GM19468 (cell line): ENCODE data around the gene PTPRD.

Experiments
- ATAC-seq: cut with Tn5 transposase; IDR thresholded peaks from one replicate; pipeline ENCODE4 v1.9.1; 2021; ENCODE audit warnings: mild to moderate bottlenecking, moderate library complexity, moderate number of reproducible peaks; ENCODE audit not compliant: unreplicated experiment; ENCODE audit errors: extremely low read depth

PTPRD gene

DNA sequence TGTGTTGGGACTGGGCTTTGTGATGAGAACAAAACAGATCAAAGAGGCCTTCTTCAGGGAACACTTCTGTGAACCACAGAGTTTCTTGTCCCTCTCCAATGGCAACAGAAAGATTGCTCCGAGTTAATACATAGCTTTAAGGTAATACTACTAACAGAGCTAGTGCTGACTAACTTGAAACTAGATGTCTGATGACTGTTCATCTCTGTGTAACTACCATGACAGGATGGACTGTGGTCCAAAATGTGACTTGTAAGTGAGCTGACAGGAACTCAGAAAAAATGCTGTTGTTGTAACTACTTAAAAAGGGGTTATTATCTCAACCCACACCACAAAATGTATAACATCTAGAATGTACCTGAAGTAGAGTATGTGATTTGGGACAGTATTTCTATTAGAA lies 2183.0 kb downstream of the PTPRD start:
- ATAC-seq = no peak

DNA sequence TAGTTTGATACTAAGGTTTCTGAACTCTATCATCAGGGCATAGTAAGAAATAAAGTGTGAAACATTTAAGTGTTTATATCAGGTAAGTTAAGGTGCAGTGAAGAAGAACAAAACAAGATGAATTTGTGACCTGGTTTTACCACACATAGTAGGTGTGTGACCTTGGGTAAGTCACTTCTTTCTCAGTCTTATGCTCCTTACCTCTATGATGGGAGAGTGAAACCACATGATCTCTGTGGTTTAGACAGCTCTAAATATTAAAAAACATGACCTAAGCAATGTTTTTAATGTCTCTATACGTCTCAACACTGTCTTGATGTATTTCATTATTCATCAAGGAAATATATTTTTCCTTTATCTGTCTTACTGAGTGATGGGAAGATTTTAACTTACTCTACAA lies 2183.6 kb downstream of the PTPRD start:
- no peak for ATAC-seq

- no peak for ATAC-seq
These were observed 2184.4 kb downstream of the PTPRD start for GRCh38 chr9:8428389-8428788.

- no peak for ATAC-seq
These were observed 2187.9 kb downstream of the PTPRD start for GRCh38 chr9:8424786-8425410.

DNA sequence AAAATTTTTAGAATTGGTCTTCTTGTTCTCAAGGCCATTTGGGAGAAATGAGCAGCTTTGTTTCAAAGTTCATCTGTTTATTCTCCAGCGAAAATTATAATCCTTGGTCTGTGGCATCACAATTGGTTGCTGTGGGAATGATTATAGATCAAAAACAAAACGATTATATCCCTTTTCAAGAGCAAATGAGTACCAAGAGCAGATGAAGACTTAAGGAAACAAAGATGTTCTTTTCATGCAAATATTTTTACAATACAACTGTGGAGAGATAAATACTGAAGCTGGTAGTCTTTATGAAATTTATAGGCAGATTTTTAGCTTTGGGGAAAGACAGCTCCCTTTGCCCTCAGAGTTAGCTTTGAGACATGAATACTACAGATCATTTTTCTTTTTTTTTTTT lies 2192.4 kb downstream of the PTPRD start:
- no peak for ATAC-seq

GRCh38 chr9:8419596-8420275 lies 2193.1 kb downstream of the PTPRD start:
- ATAC-seq = no peak

- ATAC-seq = no peak
These were observed 2195.5 kb downstream of the PTPRD start for GRCh38 chr9:8417341-8417740.

- ATAC-seq = no peak
These were observed 2200.5 kb downstream of the PTPRD start for GRCh38 chr9:8412327-8412726.

DNA sequence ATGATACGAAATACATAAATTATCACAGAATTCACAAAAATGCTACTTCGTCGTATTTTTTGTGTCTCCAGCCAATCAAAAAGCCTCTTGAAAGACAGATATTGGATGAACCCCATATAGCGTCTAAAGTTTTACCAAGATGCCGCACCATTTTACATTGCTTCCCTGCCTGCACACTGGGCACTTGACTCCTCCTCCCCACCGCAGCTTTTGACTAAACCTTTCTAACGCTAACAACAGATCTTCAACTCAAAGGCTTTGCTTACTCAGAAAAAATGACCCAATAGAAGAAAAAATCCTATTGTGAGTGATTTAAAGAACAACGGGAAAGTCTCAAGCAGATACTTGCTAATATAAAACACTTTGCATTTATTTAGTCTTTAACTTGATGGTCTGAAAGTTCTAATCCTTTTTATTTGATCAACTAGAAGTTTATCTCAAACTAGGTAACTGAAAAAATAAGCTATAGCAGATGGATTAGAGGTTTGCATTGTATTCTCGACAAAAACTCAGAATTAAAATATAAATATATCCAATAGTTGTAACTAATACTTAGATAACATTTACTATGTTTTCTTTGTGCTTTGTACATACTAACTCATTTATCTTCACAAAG lies 2204.1 kb downstream of the PTPRD start:
- no peak for ATAC-seq

DNA sequence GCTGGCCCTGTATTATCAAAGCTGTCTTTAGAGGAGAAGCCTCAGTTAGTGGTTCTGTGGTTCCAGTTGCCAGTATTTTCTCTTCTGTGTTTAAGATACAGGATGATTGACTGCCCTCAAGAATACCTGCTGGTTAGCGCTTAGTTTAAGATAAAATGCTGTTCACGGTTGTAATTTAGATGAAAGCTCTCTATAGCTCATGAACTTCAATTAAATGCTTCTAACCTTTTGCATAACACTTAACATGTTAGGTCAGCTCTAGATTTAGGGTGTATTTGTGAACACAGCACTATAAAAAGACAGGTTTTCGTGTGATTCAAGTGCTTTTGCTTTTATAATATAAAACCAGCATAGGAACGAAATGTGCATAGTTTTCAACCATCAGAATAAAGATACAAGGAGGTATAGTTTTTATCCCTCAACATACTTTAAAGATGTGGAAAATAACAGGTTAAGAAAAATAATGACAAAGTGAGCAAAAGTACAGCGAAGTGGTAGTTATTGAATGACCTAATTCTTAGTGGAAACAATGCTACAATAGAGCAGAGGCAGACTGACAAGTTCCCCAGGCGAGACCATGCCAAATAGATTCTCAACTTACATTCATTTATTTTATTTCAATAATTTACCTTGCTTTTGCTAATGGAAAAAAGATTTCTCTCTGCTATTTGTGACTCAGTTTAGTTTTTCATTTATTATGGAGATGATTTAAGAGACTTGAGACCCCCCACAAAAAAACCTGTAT lies 2210.7 kb downstream of the PTPRD start:
- ATAC-seq = no peak

- ATAC-seq = no peak
These were observed 2212.4 kb downstream of the PTPRD start for GRCh38 chr9:8400378-8400777.

DNA sequence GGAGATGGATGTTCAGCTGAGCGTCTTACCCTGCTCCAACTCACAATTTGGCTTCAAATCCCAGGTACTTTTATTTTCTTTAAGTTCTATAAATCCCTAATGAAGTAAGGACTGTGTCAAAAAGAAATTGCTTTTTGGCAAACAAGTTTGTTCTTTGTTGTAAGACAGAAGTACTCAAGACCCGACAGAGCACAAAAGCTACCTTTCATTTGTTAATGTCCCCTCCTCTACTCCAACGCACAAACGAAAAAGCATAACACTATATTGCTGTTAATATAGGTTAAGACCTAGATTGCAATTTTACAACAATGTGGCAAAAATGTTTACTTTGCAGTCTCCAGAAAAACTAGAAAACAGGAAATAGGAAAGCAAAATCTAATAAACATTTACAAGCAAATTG lies 2217.8 kb downstream of the PTPRD start:
- ATAC-seq = no peak

DNA sequence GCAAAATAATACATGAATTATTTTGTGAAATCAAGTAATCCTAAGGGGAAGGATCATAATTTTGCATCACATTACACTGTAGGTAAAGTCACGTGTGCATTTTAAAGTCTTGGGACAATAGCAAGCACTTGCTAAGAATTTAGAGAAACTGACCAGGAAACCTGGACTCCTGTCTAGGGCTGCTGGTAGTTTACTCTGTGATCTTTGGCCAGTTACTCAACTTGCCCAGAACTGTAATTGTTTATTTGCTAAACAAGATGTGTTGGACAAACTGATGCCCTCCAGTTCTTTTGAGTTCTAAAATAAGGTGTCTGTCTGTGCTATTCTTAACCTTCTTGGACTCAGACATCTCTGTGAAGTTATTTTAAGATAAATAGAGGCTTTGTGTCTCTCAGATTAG lies 2218.5 kb downstream of the PTPRD start:
- ATAC-seq = no peak

- ATAC-seq = no peak
These were observed 2219.9 kb downstream of the PTPRD start for GRCh38 chr9:8392866-8393265.

DNA sequence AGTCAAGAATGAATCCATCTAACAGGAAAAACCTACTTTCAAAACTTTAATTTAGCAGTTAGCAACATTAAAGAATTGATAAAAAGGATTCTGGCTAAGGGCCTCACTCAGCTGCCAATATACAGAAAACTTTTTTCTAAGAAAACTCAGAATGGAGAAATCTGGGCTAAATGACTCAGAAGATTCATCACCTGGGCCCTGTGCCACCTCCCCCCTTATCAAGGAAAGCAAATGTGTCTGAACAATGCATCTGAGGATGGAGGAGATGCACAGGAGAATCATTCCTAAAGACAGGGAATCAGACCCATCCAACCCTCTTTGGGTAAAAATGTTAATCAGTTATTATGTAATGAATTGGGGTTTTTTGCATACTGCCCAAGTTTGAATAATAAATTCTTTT lies 2221.2 kb downstream of the PTPRD start:
- ATAC-seq = no peak

- no peak for ATAC-seq
These were observed 2221.7 kb downstream of the PTPRD start for GRCh38 chr9:8391132-8391531.

GRCh38 chr9:8390571-8390970 lies 2222.2 kb downstream of the PTPRD start:
- no peak for ATAC-seq

DNA sequence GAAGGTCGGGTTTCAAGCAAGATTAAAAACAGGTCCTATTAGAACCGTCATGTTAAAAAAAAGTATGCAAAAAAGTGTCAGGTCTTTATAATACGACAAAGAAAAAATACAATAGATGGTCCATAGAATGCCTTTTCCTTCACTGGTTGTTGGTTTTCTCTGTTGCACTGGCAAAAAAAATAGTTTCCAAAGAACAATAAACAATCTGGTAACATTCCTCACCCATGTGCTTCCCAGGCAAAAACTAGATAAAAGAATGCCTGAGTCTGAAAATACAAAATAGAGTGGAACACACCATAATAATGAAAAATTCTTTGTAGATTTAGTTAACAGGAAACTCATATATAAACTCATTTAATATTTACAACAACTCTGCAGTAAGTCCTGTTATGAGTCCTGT lies 2223.3 kb downstream of the PTPRD start:
- ATAC-seq = no peak

- no peak for ATAC-seq
These were observed 2224.7 kb downstream of the PTPRD start for GRCh38 chr9:8388132-8388531.

- no peak for ATAC-seq
These were observed 2228.7 kb downstream of the PTPRD start for GRCh38 chr9:8384091-8384490.
